Keratinocyte (primary cell): ENCODE data around the gene ADGRG1. TPM values are rescaled to one million over a fixed set of nuclear protein-coding genes. Genes with fewer than 3 reads are reported as not detected.
A peak's percentile ranks its signal among the peaks of the same experiment; 100 is the strongest.

Experiments used
- DNase-seq: peaks from one replicate; pipeline ENCODE4 v3.0.0-alpha.2; 2011; ENCODE audit warnings: low read depth, missing footprints, low spot score
- FAIRE-seq: peaks from 2 replicates; lab custom pipeline; 2011; peaks lifted over from hg19 to GRCh38; lab: Jason Lieb, UNC
- H2AFZ ChIP-seq: 2 replicates; pipeline ENCODE4 v1.6.0; 2012; ENCODE audit warnings: low read length, control low read depth, inconsistent platforms; ENCODE audit not compliant: control insufficient read depth
- H3K27ac ChIP-seq: 2 replicates; pipeline ENCODE4 v1.5.1; 2011; ENCODE audit warnings: low read length; ENCODE audit not compliant: control insufficient read depth, insufficient read depth
- H3K27me3 ChIP-seq: 3 replicates; pipeline ENCODE4 v1.6.0; 2011; ENCODE audit warnings: low read length; ENCODE audit not compliant: control insufficient read depth, insufficient read depth; ENCODE audit errors: extremely low read depth
- H3K36me3 ChIP-seq, 2 experiments: 2 replicates in 1 of 2; 3 replicates in 1 of 2; pipeline ENCODE4 v1.5.1; 2011; ENCODE audit warnings: low read length in 2 of 2, mild to moderate bottlenecking in 1 of 2; ENCODE audit not compliant: control insufficient read depth in 2 of 2, insufficient read depth in 2 of 2; ENCODE audit errors: extremely low read depth in 1 of 2
- H3K4me1 ChIP-seq: 3 replicates; pipeline ENCODE4 v1.5.1; 2011; ENCODE audit warnings: low read length; ENCODE audit not compliant: control insufficient read depth, insufficient read depth; ENCODE audit errors: extremely low read depth
- H3K4me2 ChIP-seq: 3 replicates; pipeline ENCODE4 v1.6.0; 2011; ENCODE audit warnings: low read depth, low read length; ENCODE audit not compliant: control insufficient read depth, insufficient read depth; ENCODE audit errors: extremely low read depth
- H3K4me3 ChIP-seq, 3 experiments: fragments of 200-600 bp in 1 of 3; sonication (generic) in 1 of 3; 2 replicates in 2 of 3; 3 replicates in 1 of 3; pipeline ENCODE4 v1.5.1; 2011 to 2016; ENCODE audit warnings: low read length in 3 of 3, mild to moderate bottlenecking in 3 of 3, control low read depth in 2 of 3, inconsistent platforms in 1 of 3, low read depth in 1 of 3, mixed read lengths in 1 of 3, mixed run types in 1 of 3, moderate library complexity in 1 of 3; ENCODE audit not compliant: control insufficient read depth in 2 of 3, insufficient read depth in 2 of 3; ENCODE audit errors: extremely low read depth in 1 of 3
- H3K79me2 ChIP-seq: 2 replicates; pipeline ENCODE4 v1.6.0; 2012; ENCODE audit warnings: low read length; ENCODE audit not compliant: control insufficient read depth, insufficient read depth
- H3K9ac ChIP-seq: 3 replicates; pipeline ENCODE4 v1.6.0; 2011; ENCODE audit warnings: low read length; ENCODE audit not compliant: control insufficient read depth, insufficient read depth; ENCODE audit errors: extremely low read depth
- H3K9me1 ChIP-seq: 3 replicates; pipeline ENCODE4 v1.6.0; 2011; ENCODE audit warnings: low read length; ENCODE audit not compliant: control insufficient read depth, insufficient read depth; ENCODE audit errors: extremely low read depth
- H3K9me3 ChIP-seq: 2 replicates; pipeline ENCODE4 v1.5.1; 2012; ENCODE audit warnings: low read depth, low read length; ENCODE audit not compliant: control insufficient read depth
- H4K20me1 ChIP-seq: 3 replicates; pipeline ENCODE4 v1.6.0; 2011; ENCODE audit warnings: low read length; ENCODE audit not compliant: control insufficient read depth, insufficient read depth; ENCODE audit errors: extremely low read depth
- EZH2 ChIP-seq: IDR thresholded peaks from one replicate; pipeline ENCODE4 v1.6.1; 2012; ENCODE audit warnings: inconsistent platforms, mild to moderate bottlenecking, low read length, moderate library complexity
- dilution Hi-C: fragments of 300-500 bp; cut with MboI; formaldehyde crosslinking; loops from one replicate; pipeline ENCODE4 v1.7.0; 2020; ENCODE audit warnings: low sequenced_read_pairs; ENCODE audit not compliant: extremely low pct_ligation_motif_present
- polyA plus RNA-seq, 5 experiments: library from polyadenylated mRNA; depleted of rRNA in 3 of 5; stranded (reverse) in 3 of 5; stranded (forward) in 1 of 5; unstranded in 1 of 5; fragments of >200 nt; gene quantifications; 1 replicate in 1 of 5; 2 replicates in 3 of 5; 3 replicates in 1 of 5; pipeline versions ENCODE4 v1.2.1 to v1.2.3, GENCODE V29; 2011 to 2012; ENCODE audit warnings: missing spikeins in 2 of 5, low read depth in 1 of 5, low replicate concordance in 1 of 5
- TF ChIP-seq, protein P1 (sequence below), 3 experiments: IDR thresholded peaks in 1 of 3; conservative IDR thresholded peaks in 1 of 3; optimal IDR thresholded peaks in 1 of 3; 2 replicates in 2 of 3; 3 replicates in 1 of 3; pipeline versions ENCODE3 to v1.5.1; 2011; ENCODE audit warnings: low read length in 3 of 3, mild to moderate bottlenecking in 3 of 3, moderate library complexity in 2 of 3, control low read depth in 1 of 3, inconsistent platforms in 1 of 3; ENCODE audit not compliant: insufficient read depth in 2 of 3; ENCODE audit errors: extremely low read depth in 1 of 3

Gene ADGRG1
- polyA plus RNA-seq, 1 donor (not counting 4 experiments of a cell fraction or from before 2014, with no cell fraction given): 28.4 TPM

DNA sequence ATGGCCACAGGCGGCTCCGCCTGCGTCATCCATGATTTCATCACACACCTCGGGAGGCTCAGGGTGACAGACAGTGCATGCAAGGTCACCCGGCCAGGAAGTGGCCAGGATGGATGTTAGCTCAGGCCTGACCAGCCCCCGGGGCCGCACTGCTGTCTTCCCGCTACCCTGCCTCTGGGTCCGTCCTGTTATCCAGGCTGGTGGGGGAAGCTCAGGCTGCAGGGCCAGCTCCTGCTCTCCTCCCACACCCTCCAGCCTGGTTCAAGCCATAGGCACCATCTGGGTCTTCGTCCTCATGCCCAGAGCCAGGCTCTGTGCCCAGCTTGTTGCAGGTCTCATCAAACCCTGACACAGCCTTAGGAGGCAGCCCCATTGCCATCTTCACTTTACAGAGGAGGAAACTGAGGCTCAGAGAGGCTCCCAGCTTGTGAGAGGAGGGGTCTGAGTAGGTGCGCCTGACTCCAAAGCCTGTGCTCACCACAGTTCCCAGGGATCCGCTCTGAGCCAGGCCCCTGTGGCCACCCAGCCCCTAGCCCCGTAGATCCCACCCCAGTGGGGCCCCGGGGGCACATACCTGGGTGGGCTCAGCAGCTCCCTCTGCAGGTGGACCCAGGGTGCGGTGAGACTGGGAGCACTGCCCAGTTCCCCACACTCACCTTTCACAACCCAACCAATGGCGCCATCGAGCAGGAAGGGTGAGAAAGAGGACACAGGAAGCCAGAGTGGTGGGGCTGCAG is 39.3 kb downstream of the ADGRG1 start:
- Histone ChIP-seq H3K4me2 (no peak overlapping the region), H3K79me2 (no peaks in the 10 kb centered on the region), H3K4me1 (no peaks in the 10 kb centered on the region), H2AFZ (no peak overlapping the region), H3K9me1 (no peaks in the 10 kb centered on the region), H3K4me3 (no peak overlapping the region), H4K20me1 (no peaks in the 10 kb centered on the region), H3K9ac (no peak overlapping the region), H3K27me3 (peaks cover 3% of the 10 kb centered on the region), H3K36me3 (peaks cover 5 to 16% of the 10 kb centered on the region in 2 experiments), H3K9me3 (no peaks in the 10 kb centered on the region), H3K27ac (no peak overlapping the region)
- TF ChIP-seq, protein P1, sequence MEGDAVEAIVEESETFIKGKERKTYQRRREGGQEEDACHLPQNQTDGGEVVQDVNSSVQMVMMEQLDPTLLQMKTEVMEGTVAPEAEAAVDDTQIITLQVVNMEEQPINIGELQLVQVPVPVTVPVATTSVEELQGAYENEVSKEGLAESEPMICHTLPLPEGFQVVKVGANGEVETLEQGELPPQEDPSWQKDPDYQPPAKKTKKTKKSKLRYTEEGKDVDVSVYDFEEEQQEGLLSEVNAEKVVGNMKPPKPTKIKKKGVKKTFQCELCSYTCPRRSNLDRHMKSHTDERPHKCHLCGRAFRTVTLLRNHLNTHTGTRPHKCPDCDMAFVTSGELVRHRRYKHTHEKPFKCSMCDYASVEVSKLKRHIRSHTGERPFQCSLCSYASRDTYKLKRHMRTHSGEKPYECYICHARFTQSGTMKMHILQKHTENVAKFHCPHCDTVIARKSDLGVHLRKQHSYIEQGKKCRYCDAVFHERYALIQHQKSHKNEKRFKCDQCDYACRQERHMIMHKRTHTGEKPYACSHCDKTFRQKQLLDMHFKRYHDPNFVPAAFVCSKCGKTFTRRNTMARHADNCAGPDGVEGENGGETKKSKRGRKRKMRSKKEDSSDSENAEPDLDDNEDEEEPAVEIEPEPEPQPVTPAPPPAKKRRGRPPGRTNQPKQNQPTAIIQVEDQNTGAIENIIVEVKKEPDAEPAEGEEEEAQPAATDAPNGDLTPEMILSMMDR (optimal IDR thresholded peaks at IDR 0.05 in 1 of 3, IDR thresholded peaks at IDR 0.05 in 1 of 3, conservative IDR thresholded peaks at IDR 0.05 in 1 of 3; ENCODE audit: extremely low read depth in 1 of 3, insufficient read depth in 2 of 3, low read length in 3 of 3): peak; percentile 20 to 59 (median 47)
- no peak for TF ChIP-seq EZH2
- no peak for FAIRE-seq
- DNase-seq: no peak
- dilution Hi-C loops: no loop called here

DNA sequence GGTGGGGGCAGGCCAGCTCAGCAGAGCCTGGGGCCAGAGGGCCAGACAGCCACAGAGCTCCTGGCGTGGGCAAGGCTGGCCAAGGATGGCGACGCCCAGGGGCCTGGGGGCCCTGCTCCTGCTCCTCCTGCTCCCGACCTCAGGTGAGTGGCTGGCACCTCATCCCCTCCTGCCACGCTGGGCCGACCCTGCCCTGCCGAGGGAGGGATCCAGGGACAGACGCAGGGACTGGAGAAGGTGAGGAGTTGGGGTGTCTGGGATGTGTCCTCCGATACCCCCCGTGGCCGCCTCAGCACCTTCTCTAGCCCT is 39.8 kb downstream of the ADGRG1 start, which contains the start of gene ADGRG3:
Gene ADGRG3 (plus strand): TSS at position 44 of the 309 bp plus-strand sequence. CDS start 42 bp downstream, at position 86.
- H4K20me1 ChIP-seq: no peaks in the 10 kb centered on the region
- no peak within 1 kb of the TSS for H3K4me2 ChIP-seq
- no peaks in the 10 kb centered on the region for H3K4me1 ChIP-seq
- dilution Hi-C loops: no loop called here
- H3K9me1 ChIP-seq: no peaks in the 10 kb centered on the region
- DNase-seq (no peak), FAIRE-seq (no peak)
- H3K27ac ChIP-seq: no peak within 1 kb of the TSS
- H3K4me3 ChIP-seq: no peak within 1 kb of the TSS
- H3K9me3 ChIP-seq: no peaks in the 10 kb centered on the region
- TF ChIP-seq, protein P1 (optimal IDR thresholded peaks at IDR 0.05 in 1 of 3, IDR thresholded peaks at IDR 0.05 in 1 of 3, conservative IDR thresholded peaks at IDR 0.05 in 1 of 3; ENCODE audit: extremely low read depth in 1 of 3, insufficient read depth in 2 of 3, low read length in 3 of 3): no peak
- no peak for TF ChIP-seq EZH2
- H3K36me3 ChIP-seq: peaks cover under 1 to 14% of the 10 kb centered on the region in 2 experiments
- no peak within 1 kb of the TSS for H2AFZ ChIP-seq
- no peak within 1 kb of the TSS for H3K9ac ChIP-seq
- peaks cover 3% of the 10 kb centered on the region for H3K27me3 ChIP-seq
- no peaks in the 10 kb centered on the region for H3K79me2 ChIP-seq
